Fibroblast of lung (primary cell): ENCODE measurements around the gene DTX1.

Source experiments
- CTCF ChIP-seq, 2 donors: IDR thresholded peaks in 1 of 2; conservative IDR thresholded peaks in 1 of 2; 1 replicate in 1 of 2; 2 replicates in 1 of 2; pipeline ENCODE4 v1.5.1; 2011 to 2012; ENCODE audit warnings: low read length in 2 of 2, control low read depth in 1 of 2, inconsistent platforms in 1 of 2, low read depth in 1 of 2, mild to moderate bottlenecking in 1 of 2
- EZH2 ChIP-seq: IDR thresholded peaks from 2 replicates; pipeline ENCODE4 v1.5.1; 2012; ENCODE audit warnings: low read length, control low read depth, mild to moderate bottlenecking; ENCODE audit errors: missing control alignments

DNA sequence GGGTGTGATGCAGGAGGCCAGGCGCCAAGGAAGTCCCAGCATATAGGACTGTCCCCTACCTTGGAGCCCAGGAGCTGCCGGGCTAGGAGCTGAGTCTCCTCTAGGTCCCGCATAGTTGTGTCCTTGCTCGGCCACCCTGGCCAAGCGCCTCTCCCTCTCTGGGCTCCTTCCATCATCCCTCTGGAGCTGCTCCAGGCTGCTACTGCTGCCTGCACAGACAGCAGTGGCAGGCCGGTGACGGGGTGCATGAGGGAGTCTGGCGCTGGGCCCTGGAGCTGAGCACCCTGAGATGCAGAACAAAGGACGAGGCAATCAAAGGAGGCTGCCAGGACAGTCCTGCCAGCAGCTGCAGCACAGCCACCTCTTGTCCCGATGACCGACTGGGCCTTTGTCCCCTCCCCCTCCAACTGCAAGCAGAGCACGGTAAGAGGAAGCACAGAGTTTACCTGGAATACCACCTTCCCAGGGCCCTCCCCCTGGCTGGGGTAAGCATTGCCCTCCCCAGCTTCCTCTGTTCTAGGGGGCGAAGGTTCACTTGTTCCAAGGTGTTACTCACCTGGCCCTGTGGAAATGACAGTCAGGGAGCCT lies 10.4 kb downstream of the DTX1 start:
- TF ChIP-seq CTCF (conservative IDR thresholded peaks at IDR 0.05 in 1 of 2, IDR thresholded peaks at IDR 0.05 in 1 of 2; ENCODE audit: low read depth in 1 of 2, low read length in 2 of 2) (no peak), EZH2 (no peak)
